Measurements from ENCODE around the gene C2orf78. TPM values are rescaled to one million over a fixed set of nuclear protein-coding genes. Genes with fewer than 3 reads are reported as not detected.

The C2orf78 gene
- polyA plus RNA-seq, 4 donors, result not detected

DNA sequence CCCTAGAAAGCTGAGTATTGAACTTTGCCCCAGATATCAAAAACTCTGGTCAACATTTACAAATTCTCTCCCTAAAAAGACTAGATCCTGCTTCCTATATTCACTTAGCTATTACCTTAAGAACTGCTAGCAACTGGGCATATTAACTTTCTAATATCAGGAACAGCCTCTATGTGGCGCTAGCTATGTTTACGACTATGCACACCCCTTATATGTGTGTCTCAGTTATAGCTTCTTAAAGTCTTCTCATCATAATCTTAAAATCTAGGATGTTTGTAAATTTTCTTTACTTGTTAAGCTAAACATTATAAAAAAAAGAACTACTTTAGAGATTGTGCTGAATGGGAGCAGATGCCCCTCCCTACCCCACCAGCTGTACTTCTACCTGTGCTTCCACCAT, 43.0 kb downstream of the C2orf78 start:
- Histone ChIP-seq H3K4me3 (ENCODE audit: low read depth in 1 of 3, low read length in 3 of 3) (no peak overlapping the region), H3K4me1 (ENCODE audit: control insufficient read depth in 3 of 3, insufficient read depth in 2 of 3, low read depth in 1 of 3, low read length in 2 of 3) (peaks cover 7 to 8% (median 7%) of the 10 kb centered on the region in 3 donors), H3K36me3 (ENCODE audit: control insufficient read depth in 3 of 3, insufficient read depth in 2 of 3, low read depth in 1 of 3, low read length in 3 of 3) (peaks cover 0 to 3% (median 0%) of the 10 kb centered on the region in 3 donors), H3K27ac (ENCODE audit: low read depth in 1 of 3, low read length in 2 of 3) (no peak overlapping the region), H3K27me3 (ENCODE audit: control insufficient read depth in 3 of 3, insufficient read depth in 3 of 3, low read length in 3 of 3) (no peaks in the 10 kb centered on the region), H3K9me3 (ENCODE audit: control insufficient read depth in 2 of 2, insufficient read depth in 1 of 2, low read depth in 1 of 2, low read length in 1 of 2) (no peaks in the 10 kb centered on the region)
- 12 to 28% (median 27%) methylated on average over 2 of the region's 2 CpGs for WGBS, 3 donors
- FAIRE-seq (no peak), DNase-seq (peak; percentile 31 to 36)

DNA sequence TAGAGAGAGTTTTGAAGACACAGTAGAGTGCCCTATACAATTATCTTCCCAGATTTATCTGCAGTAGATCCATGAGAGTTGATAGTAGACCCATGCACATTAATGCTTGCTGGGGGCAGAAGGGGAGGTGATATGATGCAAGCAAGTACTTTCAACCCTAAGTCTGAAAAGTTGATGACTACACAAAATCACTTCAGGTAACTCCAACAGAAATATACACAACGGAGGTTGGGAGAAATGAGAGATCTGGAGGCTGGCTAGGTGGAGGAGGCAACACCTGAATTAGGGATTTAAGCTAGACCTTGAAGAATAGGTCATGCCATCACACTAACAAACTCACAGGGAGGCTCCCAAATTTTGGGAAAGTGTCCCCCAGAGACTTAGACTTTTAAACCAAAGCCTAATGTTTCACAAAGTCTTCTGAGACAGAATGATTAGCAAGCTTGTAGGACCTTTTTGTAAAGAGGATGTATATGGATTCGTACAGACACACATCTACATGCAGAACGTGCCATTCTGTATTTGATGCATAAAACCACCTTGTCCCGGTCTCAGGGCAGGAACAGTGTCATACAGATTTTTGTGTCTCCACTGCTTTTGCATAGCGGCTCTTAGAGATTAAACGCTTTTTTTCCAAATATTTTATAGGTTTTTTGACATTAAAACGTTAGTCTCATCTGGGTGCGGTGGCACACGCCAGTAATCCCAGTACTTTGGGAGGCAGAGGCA, 43.8 kb downstream of the C2orf78 start:
- Histone ChIP-seq H3K27me3 (ENCODE audit: control insufficient read depth in 3 of 3, insufficient read depth in 3 of 3, low read length in 3 of 3) (no peaks in the 10 kb centered on the region), H3K4me3 (ENCODE audit: low read depth in 1 of 3, low read length in 3 of 3) (peak overlapping the region in 2 of 3 donors; percentile 25 to 95), H3K36me3 (ENCODE audit: control insufficient read depth in 3 of 3, insufficient read depth in 2 of 3, low read depth in 1 of 3, low read length in 3 of 3) (peaks cover 2 to 8% (median 5%) of the 10 kb centered on the region in 3 donors), H3K9me3 (ENCODE audit: control insufficient read depth in 2 of 2, insufficient read depth in 1 of 2, low read depth in 1 of 2, low read length in 1 of 2) (no peaks in the 10 kb centered on the region), H3K4me1 (ENCODE audit: control insufficient read depth in 3 of 3, insufficient read depth in 2 of 3, low read depth in 1 of 3, low read length in 2 of 3) (peaks cover 7 to 8% (median 7%) of the 10 kb centered on the region in 3 donors), H3K27ac (ENCODE audit: low read depth in 1 of 3, low read length in 2 of 3) (peak overlapping the region in 1 of 3 donors; percentile 9)
- FAIRE-seq, result no peak
- 79 to 88% (median 81%) methylated on average over 9 of the region's 9 CpGs for WGBS, 3 donors
- DNase-seq, result no peak

DNA sequence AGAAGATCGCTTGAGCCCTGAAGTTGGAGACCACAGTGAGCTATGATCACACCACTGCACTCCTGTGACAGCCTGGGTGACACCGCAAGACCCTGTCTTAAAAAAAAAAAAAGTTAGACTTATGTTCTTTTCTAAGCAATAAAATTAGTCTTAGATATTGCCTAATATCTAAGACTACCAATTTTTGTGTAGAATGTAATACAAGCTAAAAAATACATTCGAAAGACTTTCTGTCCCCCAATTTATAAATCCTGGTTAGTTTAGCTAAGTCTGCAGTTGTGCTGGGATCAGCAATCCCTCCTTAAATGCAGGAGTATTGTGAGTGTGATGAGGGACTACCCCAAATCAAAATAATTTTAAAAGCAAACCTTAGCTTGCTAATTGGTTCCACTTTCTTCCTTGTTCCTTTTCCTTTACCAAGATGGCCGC, 44.4 kb downstream of the C2orf78 start:
- Histone ChIP-seq H3K36me3 (ENCODE audit: control insufficient read depth in 3 of 3, insufficient read depth in 2 of 3, low read depth in 1 of 3, low read length in 3 of 3) (peaks cover 2 to 8% (median 6%) of the 10 kb centered on the region in 3 donors), H3K9me3 (ENCODE audit: control insufficient read depth in 2 of 2, insufficient read depth in 1 of 2, low read depth in 1 of 2, low read length in 1 of 2) (no peaks in the 10 kb centered on the region), H3K27ac (ENCODE audit: low read depth in 1 of 3, low read length in 2 of 3) (peak overlapping the region; percentile 16 to 98 (median 23)), H3K4me1 (ENCODE audit: control insufficient read depth in 3 of 3, insufficient read depth in 2 of 3, low read depth in 1 of 3, low read length in 2 of 3) (peaks cover 7 to 8% (median 7%) of the 10 kb centered on the region in 3 donors), H3K4me3 (ENCODE audit: low read depth in 1 of 3, low read length in 3 of 3) (peak overlapping the region; percentile 10 to 95 (median 25)), H3K27me3 (ENCODE audit: control insufficient read depth in 3 of 3, insufficient read depth in 3 of 3, low read length in 3 of 3) (no peaks in the 10 kb centered on the region)
- no peak for DNase-seq
- WGBS, 3 donors, result 60 to 65% (median 61%) methylated on average over 4 of the region's 4 CpGs
- no peak for FAIRE-seq

DNA sequence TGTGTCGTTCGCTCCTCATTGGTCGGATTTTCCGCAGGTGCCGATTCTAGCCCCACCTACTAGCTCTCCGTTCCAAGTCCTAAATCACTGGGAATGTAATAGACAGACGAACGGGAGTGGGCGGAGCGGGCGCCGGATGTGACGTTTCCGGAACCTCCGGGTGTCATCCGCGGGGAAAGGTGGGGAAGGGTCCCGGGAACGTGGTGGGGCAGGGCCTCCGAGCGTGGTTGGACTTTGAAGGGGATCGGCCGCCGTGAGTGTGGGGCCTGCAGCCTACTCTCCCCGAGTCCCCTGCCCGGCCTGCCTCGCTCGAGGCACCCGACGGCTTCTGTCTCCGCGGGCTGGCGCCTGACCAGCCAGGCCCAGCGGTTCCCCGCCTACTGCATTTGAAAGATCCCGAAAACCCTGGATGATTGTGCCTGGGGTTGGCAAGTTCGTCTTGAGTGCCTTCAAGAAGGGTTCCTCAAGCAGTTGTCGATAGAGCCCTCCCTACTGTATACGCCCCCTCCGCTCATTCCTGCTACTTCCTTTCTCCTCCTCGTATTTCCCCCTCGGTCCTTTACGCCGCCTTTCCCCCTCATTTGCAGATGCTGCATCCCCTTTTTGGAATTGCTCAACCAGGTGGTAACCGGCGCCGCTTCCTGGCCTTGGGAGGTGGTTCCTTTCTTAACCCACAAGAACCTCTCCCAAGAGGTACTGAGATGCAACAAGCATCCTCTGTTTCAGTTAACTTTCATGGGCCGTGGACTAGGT, 45.0 kb downstream of the C2orf78 start, which contains the start of gene STAMBP:
Gene STAMBP, plus strand, starts transcription at position 144 of the 753 bp plus-strand sequence. CDS start 1,896 bp downstream, outside the sequence.
- H3K9me3 ChIP-seq (ENCODE audit: control insufficient read depth in 2 of 2, insufficient read depth in 1 of 2, low read depth in 1 of 2, low read length in 1 of 2), result no peaks in the 10 kb centered on the region
- peak within 1 kb of the TSS; percentile 58 to 95 (median 91) for H3K4me3 ChIP-seq (ENCODE audit: low read depth in 1 of 3, low read length in 3 of 3)
- 0 to 1% (median 0%) methylated on average over 38 to 48 of the region's 48 CpGs for whole genome bisulfite sequencing, 3 donors
- H3K27me3 ChIP-seq (ENCODE audit: control insufficient read depth in 3 of 3, insufficient read depth in 3 of 3, low read length in 3 of 3), result no peaks in the 10 kb centered on the region
- peaks cover 2 to 11% (median 6%) of the 10 kb centered on the region in 3 donors for H3K36me3 ChIP-seq (ENCODE audit: control insufficient read depth in 3 of 3, insufficient read depth in 2 of 3, low read depth in 1 of 3, low read length in 3 of 3)
- H3K27ac ChIP-seq (ENCODE audit: low read depth in 1 of 3, low read length in 2 of 3), result peak within 1 kb of the TSS; percentile 39 to 98 (median 94)
- peak; percentile 70 for FAIRE-seq
- peak; percentile 98 for DNase-seq
- H3K4me1 ChIP-seq (ENCODE audit: control insufficient read depth in 3 of 3, insufficient read depth in 2 of 3, low read depth in 1 of 3, low read length in 2 of 3), result peaks cover 7 to 8% (median 7%) of the 10 kb centered on the region in 3 donors

DNA sequence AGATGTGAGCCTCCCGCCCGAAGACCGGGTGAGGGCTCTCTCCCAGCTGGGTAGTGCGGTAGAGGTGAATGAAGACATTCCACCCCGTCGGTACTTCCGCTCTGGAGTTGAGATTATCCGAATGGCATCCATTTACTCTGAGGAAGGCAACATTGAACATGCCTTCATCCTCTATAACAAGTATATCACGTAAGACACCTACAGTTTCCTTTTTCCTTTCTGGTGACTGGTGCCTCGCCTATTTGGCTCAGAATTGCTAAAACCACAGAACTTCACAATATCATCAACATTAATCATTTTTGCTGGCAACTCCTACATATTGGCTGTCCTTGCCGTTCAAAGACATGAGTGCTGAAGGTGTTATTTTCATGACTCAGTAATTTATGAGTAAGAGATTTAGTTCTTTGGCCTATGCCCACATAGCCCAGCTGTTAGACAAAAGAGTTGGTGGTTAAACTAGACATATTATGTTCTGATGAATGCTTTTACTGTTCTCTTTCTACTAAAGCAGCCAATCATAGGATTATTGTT, 47.0 kb downstream of the C2orf78 start:
- Histone ChIP-seq H3K4me1 (ENCODE audit: control insufficient read depth in 3 of 3, insufficient read depth in 2 of 3, low read depth in 1 of 3, low read length in 2 of 3) (peaks cover 7 to 8% (median 7%) of the 10 kb centered on the region in 3 donors), H3K4me3 (ENCODE audit: low read depth in 1 of 3, low read length in 3 of 3) (no peak overlapping the region), H3K9me3 (ENCODE audit: control insufficient read depth in 2 of 2, insufficient read depth in 1 of 2, low read depth in 1 of 2, low read length in 1 of 2) (no peaks in the 10 kb centered on the region), H3K27ac (ENCODE audit: low read depth in 1 of 3, low read length in 2 of 3) (no peak overlapping the region), H3K27me3 (ENCODE audit: control insufficient read depth in 3 of 3, insufficient read depth in 3 of 3, low read length in 3 of 3) (no peaks in the 10 kb centered on the region), H3K36me3 (ENCODE audit: control insufficient read depth in 3 of 3, insufficient read depth in 2 of 3, low read depth in 1 of 3, low read length in 3 of 3) (peaks cover 2 to 20% (median 6%) of the 10 kb centered on the region in 3 donors)
- WGBS, 3 donors, result 77 to 83% (median 81%) methylated on average over 11 of the region's 11 CpGs
- no peak for FAIRE-seq
- no peak for DNase-seq

DNA sequence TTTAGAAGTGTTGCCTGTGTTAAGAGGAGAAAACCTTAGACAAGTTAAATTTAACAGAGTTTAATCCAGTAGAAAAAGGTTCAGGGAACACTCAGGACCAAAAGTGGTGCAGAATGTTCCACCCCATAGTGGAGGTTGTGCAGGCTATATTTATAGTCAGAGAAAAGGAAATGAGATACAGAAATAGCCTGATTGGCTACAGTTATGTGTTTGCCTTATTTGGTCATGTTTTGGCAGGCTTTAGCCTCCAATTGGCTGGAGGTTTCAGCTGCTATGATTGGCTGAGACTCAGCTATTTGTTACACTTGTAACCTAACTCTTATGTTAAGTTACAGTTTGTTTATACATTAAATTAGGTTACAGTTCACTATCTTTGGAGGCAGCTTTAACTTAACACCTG, 48.9 kb downstream of the C2orf78 start:
- Histone ChIP-seq H3K27me3 (ENCODE audit: control insufficient read depth in 3 of 3, insufficient read depth in 3 of 3, low read length in 3 of 3) (no peaks in the 10 kb centered on the region), H3K36me3 (ENCODE audit: control insufficient read depth in 3 of 3, insufficient read depth in 2 of 3, low read depth in 1 of 3, low read length in 3 of 3) (peaks cover 6 to 29% (median 6%) of the 10 kb centered on the region in 3 donors), H3K27ac (ENCODE audit: low read depth in 1 of 3, low read length in 2 of 3) (no peak overlapping the region), H3K4me1 (ENCODE audit: control insufficient read depth in 3 of 3, insufficient read depth in 2 of 3, low read depth in 1 of 3, low read length in 2 of 3) (peaks cover 7 to 8% (median 7%) of the 10 kb centered on the region in 3 donors), H3K9me3 (ENCODE audit: control insufficient read depth in 2 of 2, insufficient read depth in 1 of 2, low read depth in 1 of 2, low read length in 1 of 2) (no peaks in the 10 kb centered on the region), H3K4me3 (ENCODE audit: low read depth in 1 of 3, low read length in 3 of 3) (no peak overlapping the region)
- FAIRE-seq (no peak), DNase-seq (no peak)

DNA sequence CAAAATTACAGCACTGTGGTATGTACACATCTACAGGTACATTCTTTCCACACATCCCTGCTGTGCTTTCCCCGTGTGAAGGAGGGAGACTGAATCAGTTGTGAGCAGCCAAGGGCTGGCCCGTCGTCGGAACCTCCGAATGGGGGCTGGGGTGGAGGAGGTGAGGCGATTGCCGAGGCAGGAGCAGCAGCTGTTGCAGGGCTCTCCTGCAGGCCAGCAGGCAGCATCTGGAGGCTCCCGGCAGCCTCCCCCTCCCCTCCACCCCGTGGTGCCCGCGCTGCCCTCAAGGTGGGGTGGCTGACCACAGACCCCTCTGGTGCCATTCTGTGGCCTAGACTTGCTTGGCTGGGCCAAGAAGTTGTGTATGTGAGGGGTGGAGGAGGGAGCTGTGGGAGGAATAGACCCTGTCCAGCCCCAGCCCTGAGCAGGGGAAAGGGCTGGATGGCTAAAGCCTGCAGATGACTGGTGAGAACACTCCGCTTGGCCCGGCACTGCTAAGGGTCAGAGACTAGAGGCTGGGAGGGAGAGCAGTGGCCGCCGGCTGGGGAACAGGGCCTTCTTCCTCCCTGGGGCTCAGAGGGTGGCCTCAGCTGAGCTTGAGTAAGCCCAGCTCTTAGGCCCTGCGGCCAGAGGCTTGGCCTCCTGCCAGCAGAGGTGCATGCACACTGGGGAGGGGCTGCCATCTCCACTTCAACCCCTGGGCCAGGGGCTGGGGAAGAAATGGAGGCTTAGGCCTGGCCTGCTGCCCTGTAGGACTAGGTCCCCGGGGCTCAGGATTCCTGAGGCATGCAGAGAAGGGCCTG, 52.4 kb downstream of the C2orf78 start:
- H3K9me3 ChIP-seq (ENCODE audit: control insufficient read depth in 2 of 2, insufficient read depth in 1 of 2, low read depth in 1 of 2, low read length in 1 of 2), result no peaks in the 10 kb centered on the region
- no peak overlapping the region for H3K27ac ChIP-seq (ENCODE audit: low read depth in 1 of 3, low read length in 2 of 3)
- no peak for DNase-seq
- WGBS, 3 donors, result 89 to 95% (median 94%) methylated on average over 16 to 17 of the region's 17 CpGs
- FAIRE-seq, result no peak
- peaks cover 0 to under 1% (median 0%) of the 10 kb centered on the region in 3 donors for H3K4me1 ChIP-seq (ENCODE audit: control insufficient read depth in 3 of 3, insufficient read depth in 2 of 3, low read depth in 1 of 3, low read length in 2 of 3)
- H3K4me3 ChIP-seq (ENCODE audit: low read depth in 1 of 3, low read length in 3 of 3), result no peak overlapping the region
- H3K27me3 ChIP-seq (ENCODE audit: control insufficient read depth in 3 of 3, insufficient read depth in 3 of 3, low read length in 3 of 3), result no peaks in the 10 kb centered on the region
- peaks cover 6 to 29% (median 6%) of the 10 kb centered on the region in 3 donors for H3K36me3 ChIP-seq (ENCODE audit: control insufficient read depth in 3 of 3, insufficient read depth in 2 of 3, low read depth in 1 of 3, low read length in 3 of 3)

Measured in small intestine (tissue), 7 donors.